ENCODE results near the gene TRAF3.
"Not testable (repeated sequence)": the region's sequence is repeated elsewhere in the genome, so short reads cannot be mapped to it uniquely, and the experiment has no call there.

Gene TRAF3

DNA sequence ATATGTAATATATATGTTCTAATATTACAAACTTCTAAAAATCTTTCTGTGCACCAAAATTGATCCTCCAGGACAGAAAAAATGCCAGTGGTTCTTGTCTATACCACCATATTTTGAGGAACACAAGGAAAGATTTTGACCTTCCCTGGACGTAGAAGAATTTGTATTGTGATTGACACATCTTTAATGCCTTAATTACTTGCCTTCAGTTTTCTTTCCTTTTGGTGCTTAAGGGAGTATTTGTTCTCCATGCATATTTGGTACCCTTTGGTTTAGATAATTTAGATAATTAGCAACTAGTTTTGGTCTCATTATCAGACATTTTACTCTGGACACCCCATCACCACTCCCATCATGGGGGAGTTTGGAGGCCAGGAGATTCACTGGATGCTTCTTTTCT lies 27.6 kb downstream of the TRAF3 start:
- in situ Hi-C loops (cut with MboI; ENCODE audit: low sequenced_read_pairs), result no loop called here

DNA sequence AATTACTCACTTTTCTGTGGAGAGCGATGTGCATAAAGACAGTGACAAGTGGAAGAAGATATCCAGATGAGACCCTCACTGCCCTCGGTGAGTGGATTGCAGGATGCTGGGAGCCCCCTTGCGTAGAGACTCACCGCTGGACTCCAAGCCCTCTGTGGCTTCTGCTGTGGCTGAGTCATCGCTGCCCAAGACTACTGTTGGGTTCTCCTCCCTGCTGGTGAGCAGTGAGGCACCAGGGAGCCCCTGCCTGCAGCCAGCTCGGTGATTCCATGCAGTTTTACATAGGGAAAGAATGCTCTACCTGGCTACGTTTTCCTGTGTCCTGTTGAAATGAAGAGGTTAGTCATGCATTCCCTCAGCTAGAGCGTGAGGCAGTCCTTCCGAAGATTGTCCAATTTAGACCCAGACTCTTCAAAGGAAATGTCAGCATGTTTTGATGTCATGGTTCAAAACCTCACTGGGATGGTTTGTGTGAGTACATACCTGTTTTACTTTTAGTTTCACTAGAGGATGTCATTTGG lies 28.2 kb downstream of the TRAF3 start:
- in situ Hi-C loops (cut with MboI; ENCODE audit: low sequenced_read_pairs), result no loop called here

DNA sequence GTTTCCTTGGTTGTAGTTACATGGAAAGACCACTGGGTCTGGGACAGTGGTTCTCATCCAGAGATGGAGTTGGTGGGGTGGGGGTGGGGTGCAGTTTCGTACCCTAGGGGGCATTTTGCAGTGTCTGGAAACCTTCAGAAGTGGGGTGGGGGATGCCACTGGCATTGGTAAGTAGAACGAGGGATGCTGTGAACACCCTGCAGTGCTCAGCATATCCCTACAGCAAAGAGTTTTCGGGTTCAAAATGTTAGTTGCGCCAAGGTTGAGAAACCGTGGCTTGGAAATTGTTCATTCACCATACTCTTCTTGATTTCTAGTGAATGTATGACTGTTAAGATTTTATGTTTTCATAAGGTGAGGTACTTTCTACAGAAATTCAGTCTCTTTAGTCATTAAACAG lies 28.7 kb downstream of the TRAF3 start:
- in situ Hi-C loops (cut with MboI; ENCODE audit: low sequenced_read_pairs), result no loop called here

DNA sequence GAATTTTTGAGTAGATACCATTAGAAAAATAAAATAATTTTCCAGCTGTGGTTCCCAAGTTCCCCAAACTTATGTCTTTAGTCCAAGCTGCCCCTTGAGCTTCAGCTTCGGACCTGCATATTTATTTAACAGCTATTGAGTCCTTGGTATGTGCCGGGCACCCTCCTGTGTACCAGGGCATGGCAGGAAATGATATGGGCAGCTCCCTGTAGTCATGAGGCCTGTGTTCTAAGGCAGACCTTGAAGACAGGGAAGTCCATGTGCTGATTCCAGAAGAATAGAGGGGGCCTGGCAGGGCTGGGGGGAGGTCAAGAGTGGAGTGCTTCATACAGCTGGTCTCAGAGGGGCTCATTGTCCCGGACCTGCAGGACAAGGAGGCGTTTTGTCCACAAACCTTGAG lies 29.2 kb downstream of the TRAF3 start:
- in situ Hi-C loops (cut with MboI; ENCODE audit: low sequenced_read_pairs), result no loop called here

DNA sequence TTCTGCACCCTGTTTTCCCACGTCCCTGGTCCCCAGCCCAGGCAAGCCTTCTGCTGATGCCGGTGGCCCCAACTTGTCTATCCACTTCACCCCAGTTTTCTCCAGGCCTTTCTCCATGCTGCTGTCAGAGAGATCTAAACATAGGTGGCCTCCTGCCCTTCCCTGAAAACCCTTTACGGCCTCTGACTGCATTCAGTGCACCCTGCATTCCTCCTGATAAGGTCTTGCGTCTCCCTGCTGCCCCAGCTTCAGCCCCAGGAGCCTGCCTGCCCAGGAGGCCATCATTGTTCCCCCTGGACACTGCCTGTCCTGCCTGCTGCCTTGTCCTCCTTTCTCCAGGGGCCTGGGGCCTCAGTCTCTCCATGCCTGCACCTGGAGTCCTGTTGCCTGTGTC lies 29.8 kb downstream of the TRAF3 start:
- in situ Hi-C loops (cut with MboI; ENCODE audit: low sequenced_read_pairs), result no loop called here

DNA sequence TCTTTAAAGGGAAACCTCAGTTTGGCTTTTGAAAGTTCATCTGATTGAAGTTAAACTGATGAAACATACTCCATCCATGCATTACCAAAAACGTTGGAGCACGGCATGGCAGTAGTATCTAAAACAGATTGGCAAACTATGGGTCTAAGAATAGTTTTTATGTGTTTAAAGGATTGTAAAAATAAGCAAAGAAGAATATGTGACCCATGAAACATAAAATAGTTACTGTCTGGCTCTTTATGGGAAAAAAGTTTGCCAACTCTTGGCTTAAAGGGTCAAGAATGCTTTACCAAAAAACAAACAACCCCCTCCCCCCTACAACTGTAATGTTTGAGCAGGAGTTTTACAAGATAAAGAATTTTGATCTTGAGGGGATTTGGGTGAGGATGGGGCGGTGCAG lies 32.6 kb downstream of the TRAF3 start:
- in situ Hi-C loops (cut with MboI; ENCODE audit: low sequenced_read_pairs), result no loop called here

DNA sequence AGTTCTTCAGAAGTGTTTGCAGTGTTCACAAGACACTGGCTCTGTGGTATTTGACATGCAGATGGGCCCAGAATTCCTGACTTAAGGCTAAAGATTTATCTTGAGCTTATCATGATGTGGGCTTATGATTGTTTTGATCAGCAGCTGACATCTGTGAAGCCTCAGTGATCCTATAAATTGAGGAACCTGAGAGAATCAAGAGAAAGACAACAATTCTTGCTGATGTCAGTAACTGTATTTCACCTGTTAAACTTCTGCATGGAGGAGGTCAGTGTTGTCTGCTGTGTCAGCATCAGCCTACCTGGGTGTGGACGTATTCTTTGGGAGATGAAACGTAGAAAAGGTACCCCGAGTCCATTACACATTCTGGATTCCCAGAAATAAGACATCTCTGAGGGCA lies 33.3 kb downstream of the TRAF3 start:
- in situ Hi-C loops (cut with MboI; ENCODE audit: low sequenced_read_pairs), result no loop called here

DNA sequence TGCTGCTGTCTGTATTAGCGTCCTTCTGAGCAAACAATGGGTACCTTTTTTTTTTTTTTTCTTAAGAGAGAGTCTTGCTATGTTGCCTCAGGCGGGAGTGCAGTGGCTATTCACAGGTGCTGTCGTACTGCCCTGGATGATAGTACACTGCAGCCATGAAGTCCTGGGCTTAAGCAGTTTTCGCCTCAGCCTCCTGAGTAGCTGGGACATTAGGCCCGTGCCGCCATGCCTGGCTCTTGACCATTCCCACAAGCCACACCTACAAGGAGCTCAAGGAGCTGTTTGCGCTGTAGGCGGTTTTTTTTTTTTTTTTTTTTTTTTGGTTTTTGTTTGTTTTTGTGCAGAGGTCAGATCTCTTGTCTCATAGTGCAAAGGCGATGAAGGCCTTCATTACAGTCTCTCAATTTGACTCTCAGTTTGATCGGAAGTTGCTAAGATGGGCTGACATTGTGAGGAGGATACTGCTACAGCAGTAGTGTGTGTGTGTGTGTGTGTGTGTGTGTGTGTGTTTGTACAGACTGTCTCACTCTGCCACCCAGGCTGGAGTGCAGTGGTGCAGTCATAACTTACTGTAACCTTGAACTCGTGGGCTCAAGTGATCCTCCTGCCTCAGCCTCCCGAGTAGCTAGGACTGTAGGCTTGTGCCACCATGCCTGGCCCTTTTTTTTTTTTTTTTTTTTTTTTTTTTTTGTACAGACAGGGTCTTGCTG lies 34.2 kb downstream of the TRAF3 start:
- in situ Hi-C loops (cut with MboI; ENCODE audit: low sequenced_read_pairs), result no loop called here

DNA sequence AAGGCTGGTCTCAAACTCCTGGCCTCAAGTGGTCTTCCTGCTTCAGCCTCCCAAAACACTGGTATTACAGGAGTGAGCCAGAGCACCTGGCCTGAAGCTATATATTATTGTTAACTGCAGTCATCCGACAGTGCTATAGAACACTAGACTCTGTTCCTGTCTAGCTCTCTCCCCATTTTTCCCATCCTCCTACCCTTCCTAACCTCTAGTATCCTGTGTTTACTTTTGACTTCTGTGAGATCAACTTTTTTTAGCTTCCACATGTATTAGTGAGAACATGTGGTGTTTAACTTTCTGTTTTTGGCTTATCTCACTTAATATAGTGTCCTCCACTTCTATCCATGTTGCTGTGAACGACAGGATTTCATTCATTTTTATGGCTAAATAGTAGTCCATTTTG lies 34.7 kb downstream of the TRAF3 start:
- in situ Hi-C loops (cut with MboI; ENCODE audit: low sequenced_read_pairs), result no loop called here

DNA sequence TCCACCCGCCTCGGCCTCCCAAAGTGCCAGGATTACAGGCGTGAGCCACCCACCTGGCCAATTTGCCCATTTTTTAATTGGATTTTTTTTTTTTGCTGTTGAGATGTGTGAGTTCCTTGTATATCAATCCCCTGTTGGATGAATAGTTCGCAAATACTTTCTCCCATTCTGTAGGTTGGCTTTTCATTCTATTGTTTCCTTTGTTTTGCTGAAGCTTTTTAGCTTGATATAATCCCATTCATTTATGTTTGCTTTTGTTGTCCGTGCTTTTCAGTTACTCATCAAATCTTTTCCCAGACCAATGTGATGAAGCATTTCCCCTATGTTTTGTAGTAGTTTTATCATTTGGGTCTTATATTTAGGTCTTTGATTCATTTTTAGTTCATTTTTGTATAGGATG lies 36.4 kb downstream of the TRAF3 start:
- in situ Hi-C loops (cut with MboI; ENCODE audit: low sequenced_read_pairs), result no loop called here

DNA sequence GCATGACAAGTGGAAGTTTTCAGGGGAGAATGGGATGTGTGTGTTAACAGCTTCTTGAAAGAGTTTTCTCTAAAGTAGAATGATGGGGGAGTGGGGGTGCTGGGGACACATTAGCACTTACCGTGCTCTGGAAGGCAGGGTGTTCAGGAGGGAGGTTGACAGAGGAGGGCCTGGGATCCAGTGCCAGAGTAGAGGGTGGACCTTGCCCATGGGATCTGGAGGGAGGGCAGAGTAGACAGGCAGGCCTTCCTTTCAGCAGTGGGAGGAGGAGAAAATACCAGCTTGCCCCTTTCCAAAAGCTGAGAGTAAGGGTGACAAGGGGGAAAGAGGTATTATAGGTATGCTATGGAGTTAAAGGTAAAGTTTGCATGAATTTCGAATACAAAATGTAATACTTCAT lies 40.1 kb downstream of the TRAF3 start:
- in situ Hi-C loops (cut with MboI; ENCODE audit: low sequenced_read_pairs), result no loop called here

DNA sequence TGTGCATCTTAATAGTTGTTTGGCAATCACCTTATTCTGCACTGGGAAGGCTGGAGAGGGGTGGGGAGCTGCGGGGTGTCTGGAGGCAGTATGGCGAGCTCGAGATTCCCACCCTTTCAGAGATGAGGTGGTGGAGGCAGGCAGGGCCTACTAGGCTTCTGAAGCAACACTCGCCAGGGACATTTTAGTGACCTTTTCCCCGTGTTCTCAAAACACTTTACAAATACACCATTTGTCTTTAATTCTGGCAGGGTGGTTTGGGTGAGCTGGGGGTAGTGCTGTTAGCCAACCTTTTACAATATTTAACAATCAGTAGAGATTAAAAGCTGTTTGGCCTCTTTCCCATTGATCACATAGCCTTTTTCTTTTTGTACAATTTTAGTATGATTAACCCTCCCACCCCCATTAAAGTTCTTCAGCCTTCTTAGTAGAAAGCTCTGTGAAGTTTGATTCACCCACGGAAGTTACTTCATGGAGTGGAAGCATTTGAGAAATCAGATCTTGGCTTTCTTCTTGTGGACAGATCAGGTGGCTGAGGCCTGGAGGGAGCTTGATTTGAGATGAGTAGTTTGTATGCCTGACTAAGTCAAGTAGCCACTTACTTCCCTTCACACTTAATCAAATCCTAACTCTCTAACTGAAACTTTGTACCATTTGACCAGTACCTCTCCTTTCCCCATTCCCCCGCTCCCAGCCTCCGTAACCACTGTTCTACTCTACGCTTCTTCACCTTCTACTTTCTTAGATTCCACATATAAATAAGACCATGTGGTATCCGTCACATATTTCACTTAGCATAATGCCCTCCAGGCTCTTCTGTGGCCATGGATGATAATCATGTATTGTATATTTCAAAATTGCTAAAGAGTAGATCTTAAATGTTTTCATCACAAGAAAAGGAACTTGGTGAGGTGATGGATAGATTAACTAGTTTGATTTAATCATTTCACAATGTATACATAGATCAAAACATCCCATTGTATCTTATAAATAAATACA lies 41.0 kb downstream of the TRAF3 start:
- in situ Hi-C loops (cut with MboI; ENCODE audit: low sequenced_read_pairs), result no loop called here

DNA sequence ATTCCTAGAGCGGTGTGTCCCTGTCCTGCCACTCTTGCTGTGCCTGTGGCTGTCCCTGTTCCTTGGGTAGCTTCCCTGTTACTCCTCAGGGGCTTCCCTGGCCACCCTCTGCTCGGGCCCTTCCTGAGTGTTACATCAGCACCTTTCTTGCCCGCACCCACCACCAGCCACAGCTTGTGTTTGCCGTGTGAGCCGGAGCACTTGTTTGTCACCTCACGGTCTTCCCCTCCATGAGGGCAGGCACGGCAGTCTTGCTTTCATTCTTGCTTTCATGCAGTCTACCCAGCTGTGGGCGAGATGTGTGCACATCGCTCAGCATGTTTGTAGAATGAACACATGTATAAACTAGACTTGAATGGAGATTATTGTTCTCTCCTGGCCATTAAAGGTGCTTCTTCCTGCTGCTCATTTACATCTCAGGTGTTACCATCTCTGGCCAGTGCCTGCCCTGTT lies 42.0 kb downstream of the TRAF3 start:
- in situ Hi-C loops (cut with MboI; ENCODE audit: low sequenced_read_pairs), result no loop called here

DNA sequence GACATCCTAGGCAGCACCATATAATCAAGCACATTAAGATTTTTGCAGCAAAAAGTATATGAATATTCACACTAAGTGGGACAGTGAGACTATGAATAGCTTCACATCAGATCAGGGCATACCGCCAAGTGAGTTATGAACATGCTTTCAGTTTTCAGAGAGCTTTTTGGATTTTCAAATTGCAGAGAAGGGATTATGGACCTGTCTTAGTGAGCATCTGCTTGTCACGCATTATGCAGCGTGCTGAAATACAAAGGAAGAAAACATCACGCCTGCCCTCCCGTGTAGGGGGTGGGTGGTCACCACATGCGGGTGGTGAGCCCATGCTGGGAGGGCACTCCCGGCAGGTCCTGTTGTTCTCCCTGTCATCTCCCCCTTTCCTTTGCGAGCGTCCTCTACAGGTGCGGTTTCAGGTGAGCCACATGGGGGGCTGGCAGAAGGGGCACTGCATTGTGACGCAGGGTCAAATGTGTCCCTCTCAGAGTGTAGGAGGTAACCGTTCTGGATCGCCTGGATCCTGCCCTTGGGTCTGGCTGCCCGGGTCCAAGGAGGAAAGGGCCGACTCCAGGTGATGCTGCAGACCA lies 42.6 kb downstream of the TRAF3 start:
- in situ Hi-C loops (cut with MboI; ENCODE audit: low sequenced_read_pairs), result no loop called here

DNA sequence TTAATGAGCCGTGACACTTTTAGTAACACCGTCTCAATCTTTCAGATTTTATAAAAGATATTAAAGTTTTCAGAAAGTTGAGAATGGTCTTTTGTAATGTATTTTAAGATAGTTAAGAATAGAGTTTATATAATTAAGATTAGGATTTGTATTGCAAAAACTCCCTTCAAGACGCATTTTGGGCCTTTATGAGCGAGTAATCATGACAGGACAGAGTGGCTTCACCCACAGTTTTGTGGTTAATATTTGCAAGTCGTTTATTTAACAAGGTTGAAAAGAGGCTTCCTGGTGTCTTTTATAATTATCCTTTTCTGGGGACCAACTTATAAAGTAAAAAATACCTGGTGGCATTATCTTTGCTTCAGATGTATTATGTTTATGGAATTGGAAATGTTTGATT lies 44.0 kb downstream of the TRAF3 start:
- in situ Hi-C loops (cut with MboI; ENCODE audit: low sequenced_read_pairs), result no loop called here

DNA sequence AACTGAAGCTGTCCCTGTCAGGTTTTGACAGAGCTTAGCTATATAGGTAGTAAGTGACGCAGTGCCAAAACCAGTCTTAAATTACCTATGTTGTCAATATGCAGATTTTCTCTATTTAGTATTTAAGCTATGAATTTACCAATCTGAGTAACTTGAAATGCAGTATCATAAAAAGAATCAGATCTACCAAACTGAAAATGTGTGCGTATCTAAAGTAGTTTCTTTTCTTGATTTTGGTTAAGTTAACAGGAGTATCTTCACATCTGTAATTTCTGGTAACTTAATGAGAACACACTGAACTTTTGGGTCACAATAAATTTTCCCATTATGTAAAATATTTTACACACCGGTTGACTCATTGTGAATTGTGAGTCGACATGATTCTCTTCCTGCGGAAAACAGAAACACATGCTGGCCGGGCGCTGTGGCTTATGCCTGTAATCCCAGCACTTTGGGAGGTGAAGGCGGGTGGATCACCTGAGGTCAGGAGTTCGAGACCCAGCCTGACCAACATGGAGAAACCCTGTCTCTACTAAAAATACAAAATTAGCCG lies 45.1 kb downstream of the TRAF3 start:
- in situ Hi-C loops (cut with MboI; ENCODE audit: low sequenced_read_pairs), result no loop called here

DNA sequence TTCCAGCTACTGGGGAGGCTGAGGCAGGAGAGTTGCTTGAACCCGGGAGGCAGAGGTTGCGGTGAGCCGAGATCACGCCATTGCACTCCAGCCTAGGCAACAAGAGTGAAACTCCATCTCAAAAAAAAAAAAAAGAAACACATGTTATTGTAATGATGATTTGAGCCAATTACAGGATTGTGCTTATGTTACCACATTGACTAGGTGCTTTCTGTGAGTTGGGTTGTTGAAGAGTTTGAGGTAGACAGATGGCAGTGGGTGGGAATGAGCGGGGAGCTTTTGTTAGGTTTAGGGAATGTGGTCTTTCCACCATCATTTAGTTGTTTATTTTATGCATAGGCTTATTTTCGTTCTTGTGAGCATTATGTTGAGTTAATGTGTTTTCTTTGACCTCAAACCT lies 45.6 kb downstream of the TRAF3 start:
- in situ Hi-C loops (cut with MboI; ENCODE audit: low sequenced_read_pairs), result not testable (repeated sequence)

DNA sequence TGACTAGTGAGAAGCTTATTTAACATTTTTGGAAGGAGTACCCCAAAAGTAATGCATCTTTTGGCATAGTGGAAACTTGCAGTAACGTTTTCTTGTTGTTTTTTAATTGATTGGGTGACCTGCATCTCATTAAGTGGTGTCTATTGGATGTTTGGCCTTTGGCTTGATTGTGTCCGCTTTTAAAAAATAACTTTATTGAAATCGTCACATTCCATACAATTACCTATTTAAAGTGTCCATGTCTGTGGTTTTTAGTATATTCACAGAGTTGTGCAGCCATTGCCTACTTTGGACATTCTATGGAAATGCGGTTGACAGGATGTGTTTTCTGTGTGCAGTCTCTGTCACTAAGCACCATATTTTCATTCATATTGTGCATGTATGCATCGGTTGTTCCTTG lies 46.3 kb downstream of the TRAF3 start:
- in situ Hi-C loops (cut with MboI; ENCODE audit: low sequenced_read_pairs), result no loop called here

DNA sequence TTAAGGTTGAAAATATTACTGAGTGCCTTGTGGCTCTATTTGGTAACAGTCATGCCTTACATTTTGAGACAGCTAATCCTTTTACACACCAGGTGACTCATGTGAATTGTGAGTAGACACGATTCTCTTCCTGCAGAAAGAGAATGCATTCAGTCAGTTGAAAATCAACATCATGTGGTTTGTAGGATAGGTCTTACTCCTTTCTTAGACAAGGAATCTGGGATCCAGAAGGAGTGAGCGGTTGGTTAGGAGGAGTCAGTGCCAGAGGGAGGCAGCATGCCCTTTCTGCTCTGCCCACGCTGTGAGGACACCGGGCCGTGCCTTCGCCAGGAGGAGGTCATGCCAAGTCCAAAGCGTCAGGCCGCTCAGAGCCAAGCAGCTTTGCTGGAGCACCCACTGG lies 47.6 kb downstream of the TRAF3 start:
- in situ Hi-C loops (cut with MboI; ENCODE audit: low sequenced_read_pairs), result no loop called here

DNA sequence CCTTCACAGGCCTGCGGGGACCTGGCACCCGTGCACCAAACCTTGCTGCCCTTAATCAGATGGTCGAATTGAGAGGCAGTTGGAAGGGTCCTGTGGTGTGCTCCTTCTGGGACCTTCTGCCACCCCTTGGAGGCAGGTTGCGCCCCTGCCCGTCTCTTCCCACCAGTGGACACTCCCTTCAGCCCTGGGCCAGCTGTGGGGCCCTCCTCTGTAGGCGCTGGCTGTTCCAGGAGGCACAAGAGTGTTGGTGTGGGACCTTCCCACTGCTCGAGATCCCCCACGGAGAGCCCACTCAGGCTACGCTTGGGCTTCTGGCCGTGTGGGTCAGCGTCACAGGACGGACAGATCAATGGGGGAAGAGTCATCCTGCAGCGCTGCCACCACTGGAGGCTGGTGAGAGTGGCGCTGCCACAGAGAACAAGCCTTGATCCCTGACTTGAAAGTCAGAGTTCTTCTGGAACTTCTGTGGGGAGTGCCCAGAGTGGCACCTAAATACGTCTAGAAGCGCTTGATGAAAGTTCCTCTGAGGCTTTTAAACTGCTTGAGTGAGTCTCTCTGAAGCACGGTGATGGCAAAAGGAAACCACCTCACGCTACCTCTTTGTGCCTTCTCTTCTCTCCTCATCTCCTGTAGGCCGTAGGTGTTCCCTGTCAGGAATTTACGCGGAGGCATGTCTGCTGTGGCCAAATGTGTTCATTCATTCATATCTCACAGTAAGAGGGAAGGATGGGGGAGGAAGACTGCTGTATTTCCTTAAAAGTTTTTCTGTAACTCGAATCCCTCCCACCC lies 48.3 kb downstream of the TRAF3 start:
- in situ Hi-C loops (cut with MboI; ENCODE audit: low sequenced_read_pairs), result no loop called here

Data from hTERT RPE-1 (cell line).